Stimulated activated CD8-positive, alpha-beta memory T cell treated with anti-CD3 and anti-CD28 coated beads, Interleukin-7, amount 100 ng/mL, for 1 hour (primary cell): ENCODE data around the gene GATA1.

Experiments
- DNase-seq, 2 donors: peaks; one replicate each; pipeline ENCODE4 v3.0.0-alpha.2; 2020; ENCODE audit warnings: low read depth in 2 of 2

The GATA1 gene

GRCh38 chrX:48786341-48786800 is at the start of gene GATA1:
Gene GATA1 (plus strand): TSS chrX:48786590. CDS start chrX:48791110, 4,520 bp downstream.
- no peak for DNase-seq

DNA sequence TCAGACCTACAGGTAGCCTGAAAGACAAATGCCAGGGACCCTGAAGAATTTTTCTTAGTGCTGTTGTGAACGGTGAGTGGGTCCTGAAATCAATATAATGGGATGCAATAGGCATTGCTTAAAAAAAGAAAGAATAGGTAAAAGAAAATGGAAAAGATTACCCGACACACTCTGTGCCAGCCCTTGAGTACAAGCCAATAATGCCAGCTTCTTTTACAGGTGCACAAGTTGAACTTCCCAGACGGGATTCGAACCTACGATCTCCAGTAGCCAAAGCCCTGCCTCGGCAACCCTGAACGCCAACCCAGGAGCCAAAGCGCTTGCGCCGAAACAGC is 49.5 kb upstream of the GATA1 start:
- DNase-seq = no peak

- DNase-seq = peak; percentile 62 to 68
These were observed 49.0 kb upstream of the GATA1 start for GRCh38 chrX:48737213-48737938.

DNA sequence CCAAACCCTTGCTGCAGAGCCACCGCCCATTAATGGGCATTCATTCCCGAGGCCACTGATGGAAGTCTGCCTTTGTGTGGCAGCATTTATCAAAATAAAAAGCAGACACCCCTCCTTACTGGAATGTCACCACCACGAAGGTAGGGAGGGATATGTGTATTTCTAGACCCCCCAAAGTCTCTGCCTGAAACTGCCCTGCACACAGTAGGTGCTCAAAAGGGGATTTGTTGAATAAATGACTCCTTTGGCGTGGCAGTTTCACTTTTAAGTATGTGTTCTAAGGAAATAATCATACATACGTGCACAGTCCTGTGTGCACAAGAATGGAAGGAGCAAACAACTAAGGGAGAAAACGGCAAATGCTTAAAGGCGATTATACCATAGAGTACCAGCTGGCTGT is 48.5 kb upstream of the GATA1 start:
- DNase-seq = no peak

- no peak for DNase-seq
These were observed 44.6 kb upstream of the GATA1 start for GRCh38 chrX:48741834-48742233.

DNA sequence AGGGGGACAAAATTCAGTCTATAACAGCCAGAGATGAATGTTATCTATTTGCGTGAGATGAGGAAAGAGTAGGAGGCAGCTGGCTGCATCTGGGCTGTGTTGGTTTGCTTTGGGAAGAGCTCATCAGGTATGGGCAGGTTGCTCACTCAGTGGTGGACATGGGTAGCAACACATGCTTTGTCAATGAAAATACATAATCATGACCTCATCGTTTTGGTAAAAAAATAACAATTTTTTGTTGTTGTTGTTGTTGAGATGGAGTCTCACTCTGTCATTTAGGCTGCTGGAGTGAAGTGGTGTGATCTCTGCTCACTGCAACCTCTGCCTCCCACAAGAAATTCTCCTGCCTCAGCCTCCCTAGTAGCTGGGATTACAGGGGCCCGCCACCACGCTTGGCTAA is 41.2 kb upstream of the GATA1 start:
- no peak for DNase-seq

DNA sequence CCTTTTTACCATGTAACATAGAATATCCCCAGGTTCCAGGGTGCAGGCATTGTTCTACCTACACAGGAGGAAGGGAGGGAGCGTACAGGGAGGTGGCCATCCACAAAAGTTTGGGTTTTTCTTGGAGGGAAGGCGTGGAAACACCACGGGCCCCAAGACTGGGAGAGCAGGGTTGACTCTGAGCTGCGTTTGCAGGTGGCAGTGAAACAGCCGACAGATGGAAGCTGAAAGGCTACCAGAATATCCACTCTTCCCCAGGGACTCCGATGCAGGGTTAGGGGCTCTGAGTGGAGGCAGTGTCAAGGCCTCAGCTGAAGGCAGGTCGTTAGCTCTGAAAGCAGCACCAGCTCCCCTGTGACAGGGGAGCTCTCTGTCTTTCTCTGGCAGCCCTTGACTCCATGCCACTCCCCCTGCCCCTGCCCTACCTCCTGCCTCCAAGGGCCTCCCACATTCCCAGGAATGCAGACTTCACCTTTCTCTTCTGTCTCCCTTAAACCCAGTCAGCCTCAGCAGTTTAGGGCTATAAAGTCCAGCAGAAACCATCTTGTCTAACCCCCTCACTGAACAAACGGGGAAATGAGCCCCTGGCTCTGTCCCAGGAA is 38.9 kb upstream of the GATA1 start:
- no peak for DNase-seq

DNA sequence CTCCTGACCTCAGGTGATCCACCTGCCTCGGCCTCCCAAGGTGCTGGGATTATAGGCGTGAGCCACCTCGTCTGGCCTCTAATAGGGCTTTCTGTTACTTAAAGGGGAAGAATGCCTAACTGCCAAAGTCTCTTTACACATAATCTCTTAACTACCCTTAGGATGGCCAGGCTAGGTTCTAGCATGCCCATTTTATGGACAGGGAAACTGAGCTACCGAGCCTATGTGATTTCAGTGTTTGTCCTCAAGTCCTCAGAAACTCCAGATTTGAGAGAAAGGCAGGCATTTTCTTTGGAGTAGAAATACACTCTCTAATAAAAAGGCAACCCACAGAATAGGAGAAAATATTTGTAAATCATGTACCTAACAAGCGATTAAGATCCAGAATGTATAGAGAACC is 37.2 kb upstream of the GATA1 start:
- no peak for DNase-seq

- DNase-seq = no peak
These were observed 35.0 kb upstream of the GATA1 start for GRCh38 chrX:48751343-48751742.

- DNase-seq = no peak
These were observed 33.9 kb upstream of the GATA1 start for GRCh38 chrX:48752498-48752897.

- DNase-seq = no peak
These were observed 32.6 kb upstream of the GATA1 start for GRCh38 chrX:48753708-48754228.

DNA sequence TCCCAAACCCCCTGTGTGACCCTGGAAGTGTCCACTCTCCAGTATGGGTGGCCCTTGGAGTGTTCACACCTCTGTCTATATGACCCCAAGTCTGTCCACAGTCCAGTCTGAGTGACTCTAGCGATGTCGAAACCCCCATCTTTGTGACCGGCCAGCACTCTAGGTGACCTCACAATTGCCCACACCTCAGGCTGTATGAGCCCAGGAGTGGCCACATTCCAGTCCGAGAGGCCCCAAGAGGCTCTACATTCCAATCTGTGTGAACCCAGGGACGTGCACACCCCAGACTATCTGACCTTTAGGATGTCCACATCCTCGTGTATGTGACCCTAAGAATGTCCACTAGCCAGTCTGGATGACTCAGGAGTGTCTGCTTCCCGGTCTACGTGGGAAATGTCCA is 32.2 kb upstream of the GATA1 start:
- no peak for DNase-seq

- no peak for DNase-seq
These were observed 24.5 kb upstream of the GATA1 start, which contains the start of gene GLOD5 for GRCh38 chrX:48761674-48762471. Gene GLOD5 (plus strand): TSS chrX:48761747. CDS start chrX:48761791, 44 bp downstream.

- no peak for DNase-seq
These were observed 17.2 kb upstream of the GATA1 start for GRCh38 chrX:48769230-48769629.

GRCh38 chrX:48770296-48770695 is 16.1 kb upstream of the GATA1 start:
- DNase-seq = no peak

DNA sequence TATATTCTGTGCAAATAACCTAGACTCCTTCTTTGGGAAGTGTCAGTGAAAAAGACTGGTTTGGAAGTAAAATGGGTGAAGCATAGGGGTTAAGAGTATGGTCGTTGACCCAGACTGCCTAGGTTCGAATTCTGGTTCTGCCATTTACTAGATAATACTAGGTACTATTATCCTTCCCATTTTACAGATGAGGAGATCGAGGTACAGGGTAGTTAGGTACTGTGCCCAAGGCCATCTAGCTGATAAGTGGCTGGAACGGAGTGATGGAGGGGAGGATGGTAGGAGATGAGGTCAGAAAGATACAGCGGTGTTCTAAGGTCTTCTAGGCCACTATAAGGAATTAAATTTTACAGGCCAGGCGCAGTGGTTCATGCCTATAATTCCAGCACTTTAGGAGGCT is 13.8 kb upstream of the GATA1 start:
- DNase-seq = no peak

- no peak for DNase-seq
These were observed 9.5 kb upstream of the GATA1 start for GRCh38 chrX:48776818-48777439.

GRCh38 chrX:48779399-48779798 is 7.0 kb upstream of the GATA1 start:
- DNase-seq = no peak

GRCh38 chrX:48781705-48782104 is 4.7 kb upstream of the GATA1 start:
- DNase-seq = no peak

- no peak for DNase-seq
These were observed 4.2 kb upstream of the GATA1 start for GRCh38 chrX:48782216-48782615.

GRCh38 chrX:48782795-48783194 is 3.6 kb upstream of the GATA1 start:
- DNase-seq = no peak

- DNase-seq = no peak
These were observed 1.7 kb upstream of the GATA1 start for GRCh38 chrX:48784726-48785125.
